Heart left ventricle (tissue), 13 donors: ENCODE results near the gene WRAP73.

ENCODE experiments used
- CTCF ChIP-seq, 12 donors: fragments of 200-600 bp; sonication (generic) in 4 of 12; IDR thresholded peaks; one replicate each; pipeline versions ENCODE4 v1.5.0 to v1.8.0; 2018 to 2022; ENCODE audit warnings: antibody characterized with exemption in 12 of 12, mild to moderate bottlenecking in 5 of 12
- POLR2A ChIP-seq, 2 donors: fragments of 450-650 bp; IDR thresholded peaks; one replicate each; pipeline ENCODE4 v1.6.1; 2017; ENCODE audit warnings: antibody characterized with exemption in 2 of 2, mild to moderate bottlenecking in 2 of 2, moderate library complexity in 2 of 2
- donor health status: ischemic (EF 13 %, LVEDD 7.1; RV severe dilation, severe dysfunction).
- donor health status: DM: no; HTN: yes; CAD: no.
- donor health status: DM: no; HTN: no; CAD: no.
- donor health status: ischemic (EF 25% LVEDD 6.9; RV normal size, moderate dysfunction).
- donor health status: ischemic (EF 25% LVEDD 5.7; RV mildly dilated, moderate dysfunction).
- donor health status: ischemic (EF 35%, LVEDD 5.7; RV mildly dilated, moderate dysfunction).
- donor health status: nonischemic (EF 11% LVEDD 7.7; RV severe dilation, severe dysfunction).
- donor health status: DM: yes; HTN: yes; CAD: no.
- donor health status: PGD.
- donor health status: ischemic (EF 29% LVEDD 5.4; RV normal size, mild dysfunction).
- donor health status: nonischemic (EF 23%, LVEDD 6.1; RV moderate dilation, normal function).

- TF ChIP-seq CTCF (IDR thresholded peaks at IDR 0.05) (no peak), POLR2A (IDR thresholded peaks at IDR 0.05) (no peak)
These were observed 65.0 kb downstream of the WRAP73 start for GRCh38 chr1:3584915-3585314.
